HG03064 (cell line): Measurements from ENCODE around the gene IER5.
"Not testable (repeated sequence)": the region's sequence is repeated elsewhere in the genome, so short reads cannot be mapped to it uniquely, and the experiment has no call there.

Experiments
- ATAC-seq: cut with Tn5 transposase; IDR thresholded peaks from one replicate; pipeline ENCODE4 v1.9.1; 2021; ENCODE audit warnings: low read depth; ENCODE audit not compliant: unreplicated experiment

Gene IER5

GRCh38 chr1:181113059-181113641 lies 24.6 kb downstream of the IER5 start:
- ATAC-seq: no peak

- no peak for ATAC-seq
Observed at GRCh38 chr1:181114574-181115367, 26.3 kb downstream of the IER5 start.

DNA sequence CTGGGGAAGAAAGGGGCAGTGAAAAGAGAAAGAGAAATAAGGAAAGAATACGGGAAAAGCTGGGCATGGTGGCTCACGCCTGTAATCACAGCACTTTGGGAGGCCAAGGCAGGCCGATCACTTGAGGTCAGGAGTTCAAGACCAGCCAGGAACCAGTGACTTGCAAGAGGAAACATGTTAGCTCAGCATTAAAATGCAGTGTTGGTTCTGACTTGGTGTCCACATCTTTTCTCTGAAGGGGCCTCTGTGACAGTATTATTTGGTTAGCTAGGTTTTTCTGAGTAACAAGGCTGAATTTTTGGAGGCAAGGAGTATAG lies 26.8 kb downstream of the IER5 start:
- ATAC-seq: no peak

- ATAC-seq: not testable (repeated sequence)
Observed at GRCh38 chr1:181115971-181116370, 27.5 kb downstream of the IER5 start.

DNA sequence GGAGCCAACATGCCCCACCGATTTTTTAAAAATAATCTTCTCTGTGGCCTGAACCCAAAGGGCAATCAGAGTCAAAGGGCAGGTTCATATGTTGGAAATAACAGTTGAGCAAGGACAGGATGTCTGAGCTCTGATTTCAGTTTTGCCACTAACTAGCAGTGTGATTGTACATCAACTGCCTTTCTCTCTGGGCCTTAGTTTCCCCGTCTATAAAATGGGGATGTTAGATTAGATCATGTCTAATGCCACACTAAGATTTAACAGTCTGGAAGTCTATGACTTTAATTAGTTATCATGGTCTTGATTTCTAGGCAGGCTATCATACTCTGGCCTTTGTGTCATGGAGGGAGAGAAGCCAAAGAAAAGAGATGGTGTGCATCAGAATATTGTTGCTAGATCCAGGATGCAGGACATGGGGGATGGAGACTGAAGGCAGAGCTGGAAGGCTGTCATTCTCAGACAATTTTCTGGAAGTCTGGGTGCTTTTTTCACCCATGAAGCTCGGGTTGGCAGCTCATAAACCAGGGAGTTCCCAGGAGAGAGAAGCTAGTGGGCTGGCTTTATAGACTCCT lies 28.4 kb downstream of the IER5 start:
- ATAC-seq: no peak

DNA sequence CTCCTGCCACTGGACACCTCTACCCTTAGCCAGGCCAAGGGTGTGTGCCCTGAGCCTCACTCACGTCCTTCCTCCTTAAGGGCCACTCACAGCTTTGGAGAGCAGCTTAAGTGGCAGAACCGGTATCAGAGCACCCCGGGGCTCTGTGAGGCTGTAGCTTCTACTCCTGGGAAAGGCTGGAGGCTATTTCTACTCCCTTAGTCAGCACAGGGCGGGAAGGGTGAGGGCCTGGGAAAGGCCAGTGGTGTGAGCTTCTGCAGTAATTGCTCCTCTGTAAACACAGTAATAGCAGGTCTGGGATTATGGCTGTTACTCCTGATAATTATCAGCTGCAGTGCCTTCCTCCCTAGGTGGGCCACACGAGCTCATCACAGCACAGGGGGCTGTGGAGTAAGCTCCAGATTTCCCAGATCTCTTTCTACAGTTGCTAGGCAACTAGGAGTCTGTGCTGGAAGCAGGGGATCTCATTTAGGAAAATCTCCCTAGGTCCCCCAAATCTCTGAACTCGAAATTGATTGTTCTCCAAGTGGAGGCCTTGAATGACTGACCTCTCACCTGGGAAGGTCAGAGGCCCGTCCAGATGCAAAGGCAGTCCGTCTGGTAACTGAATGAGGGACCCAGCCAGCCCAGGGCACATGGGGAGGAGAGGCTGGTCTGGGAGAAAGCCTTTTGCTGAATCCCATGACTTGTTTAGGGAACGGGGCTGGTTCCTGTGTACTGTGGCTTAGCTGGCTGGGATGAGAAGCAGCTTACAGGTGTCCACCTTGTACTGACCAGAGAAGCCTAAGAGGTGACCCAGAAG lies 29.3 kb downstream of the IER5 start:
- ATAC-seq: no peak

DNA sequence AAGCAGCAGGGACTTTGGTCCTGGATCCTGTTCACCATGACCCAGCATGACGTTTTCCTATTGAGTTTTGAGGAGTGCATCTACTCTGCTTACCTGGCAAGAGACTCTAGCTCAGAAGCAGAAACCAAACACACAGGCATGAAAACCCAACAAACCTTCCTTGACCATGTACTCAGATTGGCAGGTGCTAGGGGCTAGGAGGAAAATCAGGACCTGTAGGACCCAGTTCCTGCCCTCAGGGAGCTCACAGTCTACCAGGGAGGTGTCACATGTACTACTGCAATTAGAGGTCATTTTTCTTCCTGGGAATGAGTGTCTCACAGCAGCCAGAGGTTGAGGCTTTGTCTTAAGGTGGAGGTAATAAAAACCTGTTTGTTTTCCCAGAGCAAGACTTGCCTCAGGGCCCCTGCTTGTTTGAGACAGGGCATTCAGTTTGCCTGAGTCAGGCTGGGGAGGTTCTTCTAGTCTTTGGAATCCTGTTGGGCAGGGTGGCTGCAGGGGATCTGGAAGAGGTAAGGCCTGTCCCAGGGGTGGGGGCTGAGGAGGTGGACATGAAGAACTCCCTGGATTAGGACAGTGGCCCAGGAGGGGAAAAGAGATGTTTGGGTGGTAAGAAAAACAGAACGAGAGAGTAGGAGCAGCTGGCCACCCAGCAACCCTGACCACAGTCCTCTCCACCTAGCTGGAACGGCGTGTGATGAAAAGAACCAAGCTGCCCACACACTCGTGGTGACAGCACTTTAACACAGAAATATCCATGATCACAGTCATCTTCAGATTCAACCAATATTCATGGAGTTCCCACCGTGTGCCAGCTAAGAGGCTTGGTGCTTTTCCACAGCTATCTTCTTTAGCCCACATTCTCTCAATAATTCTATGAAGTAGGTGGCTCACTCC lies 30.8 kb downstream of the IER5 start:
- ATAC-seq: no peak

DNA sequence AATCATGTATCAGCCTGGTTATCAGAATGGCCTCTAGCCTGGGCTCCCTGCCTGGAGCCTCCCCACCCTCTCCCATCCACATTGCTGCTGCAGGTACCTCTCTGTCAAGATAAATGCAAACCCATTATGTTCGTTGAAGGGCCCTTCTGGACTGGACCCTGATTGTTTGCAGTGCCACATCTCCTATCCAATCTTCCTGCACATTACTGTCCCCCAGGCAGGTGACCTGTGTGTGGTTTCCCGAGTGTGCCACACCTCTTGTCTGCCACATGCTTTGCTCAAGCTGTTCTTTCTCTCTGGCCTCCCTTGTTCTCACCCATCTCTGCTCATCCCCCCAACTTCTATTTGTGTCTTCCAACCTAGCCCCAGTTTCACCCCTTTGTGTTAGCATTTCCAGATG lies 32.4 kb downstream of the IER5 start:
- no peak for ATAC-seq

GRCh38 chr1:181121498-181121897 lies 33.0 kb downstream of the IER5 start:
- ATAC-seq: no peak

GRCh38 chr1:181122222-181122621 lies 33.7 kb downstream of the IER5 start:
- no peak for ATAC-seq

DNA sequence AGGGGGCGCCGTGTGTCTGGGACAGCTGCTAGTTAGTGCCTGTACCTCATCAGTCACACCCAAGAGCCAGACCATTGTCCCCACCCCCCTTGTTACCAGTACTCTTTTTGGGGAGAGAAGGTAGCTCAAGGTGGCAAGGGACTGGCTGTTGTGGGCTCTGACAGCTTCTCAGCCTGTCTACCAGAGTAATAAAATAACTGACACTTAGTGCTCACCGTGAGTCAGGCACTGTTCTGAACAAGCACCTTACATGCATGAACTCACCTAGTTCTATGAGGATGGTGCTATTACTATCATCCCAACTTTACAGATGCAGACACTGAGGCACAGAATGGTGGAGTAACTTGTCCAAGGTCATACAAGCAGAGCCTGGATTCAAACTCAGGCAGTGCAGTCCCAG lies 34.7 kb downstream of the IER5 start:
- no peak for ATAC-seq

- no peak for ATAC-seq
Observed at GRCh38 chr1:181124291-181124751, 35.8 kb downstream of the IER5 start.

- no peak for ATAC-seq
Observed at GRCh38 chr1:181126289-181126688, 37.8 kb downstream of the IER5 start.

- ATAC-seq: no peak
Observed at GRCh38 chr1:181126871-181127587, 38.5 kb downstream of the IER5 start.

DNA sequence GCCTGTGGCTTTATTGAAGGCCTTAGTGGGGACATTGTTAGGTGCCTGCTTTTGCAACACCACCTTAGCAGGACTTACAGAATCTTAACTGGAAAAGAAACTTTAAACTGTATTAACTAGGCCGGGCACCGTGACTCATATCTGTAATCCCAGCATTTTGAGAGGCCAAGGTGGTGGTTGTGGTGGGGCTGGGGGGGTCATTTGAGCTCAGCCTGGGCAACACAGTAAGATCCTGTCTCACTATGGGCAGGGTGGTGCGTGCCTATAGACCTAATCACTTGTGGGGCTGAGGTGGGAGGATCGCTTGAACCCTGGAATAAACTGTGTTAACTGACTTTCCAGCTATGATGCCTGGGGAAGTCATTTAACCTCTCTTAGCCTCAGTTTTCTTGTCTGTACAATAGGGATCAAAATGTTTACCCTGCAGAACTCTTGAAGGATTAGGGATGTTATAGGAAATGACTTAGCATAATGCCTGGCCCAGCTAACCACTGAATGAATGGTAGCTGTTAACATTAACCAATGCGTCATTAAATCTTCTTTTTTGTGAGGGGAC lies 39.5 kb downstream of the IER5 start:
- no peak for ATAC-seq

GRCh38 chr1:181128592-181129497 lies 40.3 kb downstream of the IER5 start:
- no peak for ATAC-seq

- no peak for ATAC-seq
Observed at GRCh38 chr1:181129771-181130606, 41.5 kb downstream of the IER5 start.
